OCI-LY3 (cell line): ENCODE results near the gene FBXL4.

Experiments
- H2AFZ ChIP-seq: fragments of 200-600, 300-600 bp; shearing (Covaris generic); 2 replicates; pipeline ENCODE4 v1.6.0; 2014; ENCODE audit warnings: antibody characterized with exemption, low read depth, low read length
- H3K27ac ChIP-seq: fragments of 200-600, 300-600 bp; sonication (generic); 2 replicates; pipeline ENCODE4 v1.5.1; 2014; ENCODE audit warnings: mild to moderate bottlenecking, low read length, moderate library complexity, mixed read lengths
- H3K27me3 ChIP-seq: fragments of 200-600, 300-600 bp; sonication (generic); 2 replicates; pipeline ENCODE4 v1.6.1; 2014; ENCODE audit warnings: low read depth, low read length, mixed read lengths
- H3K36me3 ChIP-seq: fragments of 200-600, 300-600 bp; sonication (generic); replicated peaks from 2 replicates; pipeline ENCODE3; 2014; ENCODE audit warnings: low read depth, low read length, mixed read lengths
- H3K4me1 ChIP-seq: fragments of 300-600, 200-600 bp; sonication (generic); 2 replicates; pipeline ENCODE4 v1.6.1; 2014; ENCODE audit warnings: low read length, mixed read lengths
- H3K4me2 ChIP-seq: fragments of 200-600, 300-600 bp; sonication (generic); 2 replicates; pipeline ENCODE4 v1.6.1; 2014; ENCODE audit warnings: low read length, mixed read lengths
- H3K4me3 ChIP-seq: fragments of 300-600, 200-600 bp; sonication (generic); 2 replicates; pipeline ENCODE4 v1.5.1; 2014; ENCODE audit warnings: antibody characterized with exemption, mild to moderate bottlenecking, low read length, moderate library complexity
- H3K79me2 ChIP-seq: fragments of 300-600, 200-600 bp; shearing (Covaris generic); 2 replicates; pipeline ENCODE4 v1.6.1; 2014; ENCODE audit warnings: mild to moderate bottlenecking, low read length, mixed read lengths
- H3K9ac ChIP-seq: fragments of 300-600, 200-600 bp; shearing (Covaris generic); 2 replicates; pipeline ENCODE4 v1.6.0; 2014; ENCODE audit warnings: mild to moderate bottlenecking, low read length, moderate library complexity
- H3K9me3 ChIP-seq: fragments of 200-600, 300-600 bp; shearing (Covaris generic); 2 replicates; pipeline ENCODE4 v1.6.1; 2014; ENCODE audit warnings: low read length, mixed read lengths; ENCODE audit not compliant: insufficient read depth
- H4K20me1 ChIP-seq: fragments of 200-600, 300-600 bp; sonication (generic); 2 replicates; pipeline ENCODE4 v1.6.1; 2016; ENCODE audit warnings: low read length, mixed read lengths; ENCODE audit not compliant: insufficient read depth
- CTCF ChIP-seq: fragments of 200-600, 300-600 bp; sonication (generic); IDR thresholded peaks from 2 replicates; pipeline ENCODE4 v1.5.1; 2014; ENCODE audit warnings: antibody characterized with exemption, low read length, low read depth
- EZH2phosphoT487 ChIP-seq: fragments of 200-600 bp; shearing (Covaris generic); IDR thresholded peaks from 2 replicates; pipeline ENCODE4 v1.6.1; 2018; ENCODE audit warnings: antibody characterized with exemption, mixed run types, low read depth

Gene FBXL4

GRCh38 chr6:98985391-98985790 is 37.6 kb upstream of the FBXL4 start:
- Histone ChIP-seq H3K27ac (no peak overlapping the region), H3K4me1 (no peaks in the 10 kb centered on the region), H3K4me2 (no peak overlapping the region), H3K4me3 (no peak overlapping the region), H3K79me2 (no peaks in the 10 kb centered on the region), H4K20me1 (no peaks in the 10 kb centered on the region), H3K9ac (no peak overlapping the region), H3K9me3 (no peaks in the 10 kb centered on the region), H2AFZ (no peak overlapping the region), H3K27me3 (no peaks in the 10 kb centered on the region), H3K36me3 (no peaks in the 10 kb centered on the region)
- TF ChIP-seq EZH2phosphoT487 (no peak), CTCF (no peak)

GRCh38 chr6:98984121-98984520 is 36.4 kb upstream of the FBXL4 start:
- TF ChIP-seq EZH2phosphoT487 (no peak), CTCF (no peak)
- Histone ChIP-seq H3K79me2 (no peaks in the 10 kb centered on the region), H3K4me1 (no peaks in the 10 kb centered on the region), H3K4me3 (no peak overlapping the region), H2AFZ (no peak overlapping the region), H3K27ac (no peak overlapping the region), H3K9ac (no peak overlapping the region), H3K36me3 (no peaks in the 10 kb centered on the region), H4K20me1 (no peaks in the 10 kb centered on the region), H3K9me3 (no peaks in the 10 kb centered on the region), H3K4me2 (no peak overlapping the region), H3K27me3 (no peaks in the 10 kb centered on the region)

GRCh38 chr6:98981473-98981872 is 33.7 kb upstream of the FBXL4 start:
- no peak overlapping the region for H2AFZ ChIP-seq
- no peaks in the 10 kb centered on the region for H4K20me1 ChIP-seq
- no peak overlapping the region for H3K27ac ChIP-seq
- H3K4me1 ChIP-seq: no peaks in the 10 kb centered on the region
- no peaks in the 10 kb centered on the region for H3K9me3 ChIP-seq
- no peaks in the 10 kb centered on the region for H3K36me3 ChIP-seq
- TF ChIP-seq EZH2phosphoT487 (no peak), CTCF (no peak)
- no peak overlapping the region for H3K9ac ChIP-seq
- no peaks in the 10 kb centered on the region for H3K27me3 ChIP-seq
- no peaks in the 10 kb centered on the region for H3K79me2 ChIP-seq
- no peak overlapping the region for H3K4me3 ChIP-seq
- H3K4me2 ChIP-seq: no peak overlapping the region

GRCh38 chr6:98980819-98981218 is 33.1 kb upstream of the FBXL4 start:
- H2AFZ ChIP-seq: no peak overlapping the region
- H3K4me2 ChIP-seq: no peak overlapping the region

More at GRCh38 chr6:98980819-98981218, 33.1 kb upstream of the FBXL4 start:
- Histone ChIP-seq H3K9me3 (no peaks in the 10 kb centered on the region), H3K27ac (no peak overlapping the region), H3K79me2 (no peaks in the 10 kb centered on the region), H3K27me3 (no peaks in the 10 kb centered on the region), H3K4me1 (no peaks in the 10 kb centered on the region; the same call in 1 of the 2 replicates), H3K9ac (no peak overlapping the region), H4K20me1 (no peaks in the 10 kb centered on the region), H3K36me3 (no peaks in the 10 kb centered on the region), H3K4me3 (no peak overlapping the region)
- no peak for TF ChIP-seq EZH2phosphoT487
- no peak for TF ChIP-seq CTCF
